Measurements from ENCODE around the gene FGF5. TPM values are rescaled to one million over a fixed set of nuclear protein-coding genes. Genes with fewer than 3 reads are reported as not detected.

FGF5 gene
- total RNA-seq, 1 experiment from 2014 or later, result not detected

GRCh38 chr4:80257851-80258250 is 8.6 kb upstream of the FGF5 start:
- RAD21 ChIA-PET (ENCODE audit: low non-redundant PET in 1 of 2, low total read pairs in 2 of 2, uncharacterized antibody in 2 of 2, unreplicated experiment in 2 of 2), result no interaction called here
- ATAC-seq (no peak), DNase-seq (ENCODE audit: low read depth, low spot score) (no peak)
- Histone ChIP-seq H3K9me2 (ENCODE audit: insufficient read depth) (no peaks in the 10 kb centered on the region), H3K79me2 (ENCODE audit: insufficient read depth, low read length) (no peaks in the 10 kb centered on the region), H3K9ac (ENCODE audit: low read length) (no peak overlapping the region), H3K4me2 (ENCODE audit: low read length) (no peak overlapping the region), H3K4me3 (replicated peaks in 1 of 2; ENCODE audit: low read depth in 1 of 2, low read length in 2 of 2) (no peak overlapping the region), H4K20me1 (ENCODE audit: insufficient read depth) (no peaks in the 10 kb centered on the region), H3K9me3 (ENCODE audit: control insufficient read depth in 1 of 2, insufficient read depth in 1 of 2, low read depth in 1 of 2, low read length in 2 of 2) (no peaks in the 10 kb centered on the region), H3K4me1 (ENCODE audit: control insufficient read depth in 1 of 2, insufficient read depth in 2 of 2, low read length in 2 of 2) (no peaks in the 10 kb centered on the region), H3K27me3 (ENCODE audit: insufficient read depth, low read length) (peaks cover 62% of the 10 kb centered on the region), H2AFZ (ENCODE audit: low read depth, low read length, poor library complexity, severe bottlenecking) (no peak overlapping the region), H3K27ac (ENCODE audit: low read depth, low read length) (no peak overlapping the region), H3K36me3 (ENCODE audit: control insufficient read depth in 1 of 2, insufficient read depth in 2 of 2, low read length in 2 of 2) (no peaks in the 10 kb centered on the region)
- no peak for TF ChIP-seq EGR1 (IDR thresholded peaks at IDR 0.05; ENCODE audit: low read depth)
- TF ChIP-seq FOSL1 (IDR thresholded peaks at IDR 0.05; ENCODE audit: low read depth), result no peak
- TF ChIP-seq POLR2A (IDR thresholded peaks at IDR 0.05; ENCODE audit: borderline replicate concordance, extremely low read depth, insufficient read depth, insufficient read length), result no peak
- TF ChIP-seq SP1 (IDR thresholded peaks at IDR 0.05; ENCODE audit: low read depth), result no peak
- TF ChIP-seq TCF7L2 (IDR thresholded peaks at IDR 0.05; ENCODE audit: borderline replicate concordance, extremely low read depth, insufficient read depth, insufficient read length), result no peak
- TF ChIP-seq SIN3A (IDR thresholded peaks at IDR 0.05; ENCODE audit: low read depth), result no peak
- no peak for TF ChIP-seq SRF (IDR thresholded peaks at IDR 0.05; ENCODE audit: low read depth)
- no peak for TF ChIP-seq RAD21 (IDR thresholded peaks at IDR 0.05; ENCODE audit: low read depth)
- TF ChIP-seq ZFX (IDR thresholded peaks at IDR 0.05), result no peak
- TF ChIP-seq EZH2phosphoT487 (IDR thresholded peaks at IDR 0.05; ENCODE audit: borderline replicate concordance), result no peak
- no peak for TF ChIP-seq JUND (IDR thresholded peaks at IDR 0.05)
- TF ChIP-seq, protein P1, sequence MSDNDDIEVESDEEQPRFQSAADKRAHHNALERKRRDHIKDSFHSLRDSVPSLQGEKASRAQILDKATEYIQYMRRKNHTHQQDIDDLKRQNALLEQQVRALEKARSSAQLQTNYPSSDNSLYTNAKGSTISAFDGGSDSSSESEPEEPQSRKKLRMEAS (IDR thresholded peaks at IDR 0.05), result no peak
- TF ChIP-seq, protein P2, sequence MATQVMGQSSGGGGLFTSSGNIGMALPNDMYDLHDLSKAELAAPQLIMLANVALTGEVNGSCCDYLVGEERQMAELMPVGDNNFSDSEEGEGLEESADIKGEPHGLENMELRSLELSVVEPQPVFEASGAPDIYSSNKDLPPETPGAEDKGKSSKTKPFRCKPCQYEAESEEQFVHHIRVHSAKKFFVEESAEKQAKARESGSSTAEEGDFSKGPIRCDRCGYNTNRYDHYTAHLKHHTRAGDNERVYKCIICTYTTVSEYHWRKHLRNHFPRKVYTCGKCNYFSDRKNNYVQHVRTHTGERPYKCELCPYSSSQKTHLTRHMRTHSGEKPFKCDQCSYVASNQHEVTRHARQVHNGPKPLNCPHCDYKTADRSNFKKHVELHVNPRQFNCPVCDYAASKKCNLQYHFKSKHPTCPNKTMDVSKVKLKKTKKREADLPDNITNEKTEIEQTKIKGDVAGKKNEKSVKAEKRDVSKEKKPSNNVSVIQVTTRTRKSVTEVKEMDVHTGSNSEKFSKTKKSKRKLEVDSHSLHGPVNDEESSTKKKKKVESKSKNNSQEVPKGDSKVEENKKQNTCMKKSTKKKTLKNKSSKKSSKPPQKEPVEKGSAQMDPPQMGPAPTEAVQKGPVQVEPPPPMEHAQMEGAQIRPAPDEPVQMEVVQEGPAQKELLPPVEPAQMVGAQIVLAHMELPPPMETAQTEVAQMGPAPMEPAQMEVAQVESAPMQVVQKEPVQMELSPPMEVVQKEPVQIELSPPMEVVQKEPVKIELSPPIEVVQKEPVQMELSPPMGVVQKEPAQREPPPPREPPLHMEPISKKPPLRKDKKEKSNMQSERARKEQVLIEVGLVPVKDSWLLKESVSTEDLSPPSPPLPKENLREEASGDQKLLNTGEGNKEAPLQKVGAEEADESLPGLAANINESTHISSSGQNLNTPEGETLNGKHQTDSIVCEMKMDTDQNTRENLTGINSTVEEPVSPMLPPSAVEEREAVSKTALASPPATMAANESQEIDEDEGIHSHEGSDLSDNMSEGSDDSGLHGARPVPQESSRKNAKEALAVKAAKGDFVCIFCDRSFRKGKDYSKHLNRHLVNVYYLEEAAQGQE (IDR thresholded peaks at IDR 0.05; ENCODE audit: low read depth), result no peak
- TF ChIP-seq ATF3 (IDR thresholded peaks at IDR 0.05), result no peak
- TF ChIP-seq POLR2AphosphoS5 (IDR thresholded peaks at IDR 0.05; ENCODE audit: low read depth, low read length), result no peak
- no peak for TF ChIP-seq CEBPB (IDR thresholded peaks at IDR 0.05; ENCODE audit: low read depth)
- no peak for TF ChIP-seq YY1 (IDR thresholded peaks at IDR 0.05; ENCODE audit: extremely low read depth, insufficient replicate concordance, low read depth, low read length)
- TF ChIP-seq CBX3 (IDR thresholded peaks at IDR 0.05; ENCODE audit: low read depth), result no peak
- TF ChIP-seq ZNF274 (IDR thresholded peaks at IDR 0.05; ENCODE audit: low read depth, low read length), result no peak
- POLR2A ChIA-PET, result no interaction called here
- intact Hi-C loops (cut with micrococcal nuclease), result no loop called here
- BruUV-seq (replicated peaks), result no TSS peak
- CTCF ChIA-PET, result no interaction called here
